HG02759 (cell line): Measurements from ENCODE around the gene SCPEP1.

Experiments
- ATAC-seq: cut with Tn5 transposase; IDR thresholded peaks from one replicate; pipeline ENCODE4 v1.9.1; 2021; ENCODE audit warnings: mild to moderate bottlenecking, moderate library complexity; ENCODE audit not compliant: unreplicated experiment

Gene SCPEP1

DNA sequence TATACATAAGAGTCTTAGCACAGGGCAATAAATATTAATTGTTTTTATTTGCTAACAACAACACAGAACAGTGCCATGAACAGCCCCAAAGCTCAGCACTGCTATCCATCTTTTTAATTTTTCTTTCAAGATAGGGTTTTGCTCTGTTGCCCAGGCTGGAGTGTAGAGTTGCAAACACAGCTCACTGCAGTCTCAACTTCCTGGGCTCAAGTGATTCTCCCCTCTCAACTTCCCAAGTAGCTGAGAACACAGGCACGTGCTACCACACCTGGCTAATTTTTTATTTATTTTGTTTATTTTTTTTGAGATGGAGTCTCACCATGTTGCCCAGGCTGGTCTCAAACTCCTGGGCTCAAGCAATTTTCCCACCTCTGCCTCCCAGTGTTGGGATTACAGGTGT, 59.5 kb downstream of the SCPEP1 start:
- ATAC-seq, result no peak

DNA sequence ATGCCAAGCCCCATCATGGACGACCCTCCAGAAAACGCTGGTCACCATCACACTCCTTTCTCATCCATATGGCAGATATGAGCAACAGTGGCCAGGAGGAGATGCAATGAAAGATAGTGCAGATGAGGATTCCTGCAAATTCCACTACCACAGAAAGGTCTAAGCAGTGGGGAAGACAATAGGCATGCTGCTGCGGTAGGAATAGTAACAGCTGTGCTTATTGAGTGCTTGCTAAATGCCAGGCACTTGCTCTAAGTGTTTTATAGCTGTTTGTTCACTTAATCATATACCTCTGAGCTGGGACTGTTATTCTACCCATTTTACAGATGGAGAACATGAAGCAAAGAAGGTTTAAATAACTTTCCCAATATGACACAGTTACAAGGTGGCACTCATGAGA, 60.6 kb downstream of the SCPEP1 start:
- no peak for ATAC-seq

GRCh38 chr17:57040571-57040970, 62.6 kb downstream of the SCPEP1 start:
- ATAC-seq, result no peak

- ATAC-seq, result no peak
Measured at GRCh38 chr17:57043276-57043675, 65.3 kb downstream of the SCPEP1 start.

DNA sequence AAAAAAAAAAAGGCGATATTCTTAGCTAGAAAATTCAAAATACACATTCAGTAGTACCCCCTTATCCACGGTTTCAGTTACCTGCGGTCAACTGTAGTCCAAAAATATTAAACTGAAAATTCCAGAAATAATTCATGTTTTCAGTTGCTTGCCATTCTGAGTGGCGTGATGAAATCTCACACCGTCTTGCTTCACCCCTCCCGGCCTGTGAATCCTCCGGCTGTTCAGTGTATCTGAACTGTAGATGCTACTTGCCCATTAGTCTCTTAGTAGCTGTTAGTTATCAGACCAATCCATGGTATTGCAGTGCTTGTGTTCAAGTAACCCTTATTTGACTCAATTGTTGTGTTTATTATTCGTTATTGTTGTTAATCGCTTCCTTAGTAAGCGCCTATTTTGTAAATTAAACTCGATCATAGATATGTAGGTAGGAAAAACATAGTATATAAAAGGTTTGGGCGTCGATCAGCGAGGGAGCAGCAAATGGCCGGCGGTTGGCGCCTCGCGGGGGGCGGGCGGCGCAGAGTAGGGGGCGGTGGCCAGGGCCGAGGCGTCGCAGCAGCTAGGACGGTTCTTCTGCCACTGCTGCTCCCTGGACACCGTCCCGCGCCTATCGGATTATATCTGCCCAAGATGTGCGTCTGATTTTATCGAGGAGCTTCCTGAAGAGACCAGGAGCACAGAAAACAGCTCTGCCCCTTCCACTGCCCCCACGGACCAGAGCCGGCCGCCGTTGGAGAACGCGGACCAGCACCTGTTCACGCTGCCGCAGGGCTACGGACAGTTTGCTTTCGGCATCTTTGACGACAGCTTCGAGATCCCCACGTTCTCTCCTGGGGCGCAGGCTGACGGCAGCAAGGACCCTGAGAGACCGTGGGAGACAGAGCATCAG, 67.3 kb downstream of the SCPEP1 start:
- ATAC-seq, result peak; percentile 14

- ATAC-seq, result peak; percentile 64
Measured at GRCh38 chr17:57045868-57046704, 68.2 kb downstream of the SCPEP1 start.

GRCh38 chr17:57046749-57047148, 68.8 kb downstream of the SCPEP1 start:
- ATAC-seq, result no peak

DNA sequence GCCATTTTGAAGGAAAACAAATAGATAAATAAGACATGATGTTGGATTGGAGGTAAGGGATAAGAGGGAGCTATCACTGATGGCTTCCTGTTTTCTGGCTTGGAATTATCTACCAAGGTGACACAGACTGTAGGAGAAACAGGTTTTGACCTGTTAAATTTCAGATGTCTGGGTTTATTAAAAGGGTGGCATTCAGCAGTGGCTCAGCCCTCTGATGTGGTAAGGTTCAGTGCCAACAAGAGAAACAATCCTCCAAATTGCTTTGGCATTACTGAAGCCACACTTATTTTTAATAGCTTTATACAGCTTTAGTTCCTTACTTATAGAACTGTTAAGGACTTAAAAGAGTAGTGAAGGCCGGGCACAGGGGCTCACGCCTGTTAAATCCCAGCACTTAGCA, 70.2 kb downstream of the SCPEP1 start:
- no peak for ATAC-seq

DNA sequence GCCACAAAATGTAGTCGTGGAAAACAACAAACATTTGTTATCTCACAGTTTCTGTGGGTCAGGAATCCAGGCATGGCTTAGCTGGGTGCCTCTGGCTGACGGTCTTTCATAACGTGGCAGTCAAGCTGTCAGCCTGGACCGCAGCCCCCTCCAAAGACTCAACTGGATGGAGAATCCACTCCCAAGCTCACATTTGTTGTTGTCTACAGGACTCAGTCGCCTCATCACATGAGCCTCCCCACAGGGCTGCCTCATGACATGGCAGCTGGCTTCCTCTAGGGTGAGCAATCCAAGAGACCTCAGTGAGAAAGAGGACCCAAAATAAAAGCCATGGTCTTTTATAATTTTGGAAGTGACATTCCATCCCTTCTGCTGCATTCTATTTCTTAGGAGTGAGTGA, 72.4 kb downstream of the SCPEP1 start:
- ATAC-seq, result no peak

DNA sequence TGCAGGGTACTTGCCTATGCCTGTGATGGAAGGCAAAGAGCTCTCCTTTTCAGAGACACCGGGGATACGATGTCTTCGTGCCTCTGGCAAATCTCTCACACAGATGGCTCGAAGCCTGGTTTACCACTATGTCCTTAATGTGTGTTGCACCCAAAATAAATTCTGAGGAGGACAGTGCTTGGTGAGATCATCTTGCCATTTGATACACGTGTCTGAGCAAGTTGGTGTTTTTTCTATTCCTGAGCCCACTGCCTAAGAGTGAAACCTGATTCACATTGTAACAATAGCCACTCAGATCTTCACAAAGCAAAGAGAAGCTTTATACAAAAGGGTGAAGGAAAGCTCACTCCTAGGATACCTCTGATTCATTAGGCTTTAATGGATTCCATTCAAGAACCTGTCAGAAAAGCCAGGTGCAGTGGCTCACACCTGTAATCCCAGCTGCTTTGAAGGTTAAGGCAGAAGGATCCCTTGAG, 74.0 kb downstream of the SCPEP1 start:
- no peak for ATAC-seq
